Kidney (tissue), 14 donors: ENCODE measurements around the gene NDUFS6. TPM values are rescaled to one million over a fixed set of nuclear protein-coding genes. Genes with fewer than 3 reads are reported as not detected.
"Not testable (repeated sequence)": the region's sequence is repeated elsewhere in the genome, so short reads cannot be mapped to it uniquely, and the experiment has no call there.

Experiments
- DNase-seq, 5 donors: peaks; one replicate each; pipeline ENCODE4 v3.0.0-alpha.2; 2013 to 2020
- FAIRE-seq: peaks from 2 replicates; lab custom pipeline; 2012; peaks lifted over from hg19 to GRCh38; lab: Jason Lieb, UNC
- H3K27ac ChIP-seq, 2 donors: one replicate each; pipeline ENCODE4 v1.7.0; 2013; ENCODE audit warnings: low read depth in 2 of 2, low read length in 2 of 2, inconsistent platforms in 1 of 2
- H3K27me3 ChIP-seq: one replicate; pipeline ENCODE4 v1.7.1; 2013; ENCODE audit warnings: low read length, inconsistent platforms; ENCODE audit not compliant: control insufficient read depth, insufficient read depth
- H3K36me3 ChIP-seq, 3 donors: one replicate each; pipeline versions ENCODE4 v1.7.0 to v1.7.1; 2013; ENCODE audit warnings: low read length in 3 of 3, control low read depth in 1 of 3, inconsistent platforms in 1 of 3; ENCODE audit not compliant: insufficient read depth in 3 of 3, control insufficient read depth in 2 of 3
- H3K4me1 ChIP-seq, 3 donors: one replicate each; pipeline versions ENCODE4 v1.7.0 to v1.7.1; 2013; ENCODE audit warnings: low read length in 3 of 3, inconsistent platforms in 1 of 3, low read depth in 1 of 3; ENCODE audit not compliant: control insufficient read depth in 2 of 3, insufficient read depth in 2 of 3
- H3K4me3 ChIP-seq, 3 donors: one replicate each; pipeline versions ENCODE4 v1.7.0 to v1.8.1; 2013; ENCODE audit warnings: low read length in 3 of 3, control low read depth in 1 of 3, inconsistent platforms in 1 of 3
- H3K9ac ChIP-seq, 3 donors: one replicate each; pipeline versions ENCODE4 v1.7.0 to v1.7.1; 2013; ENCODE audit warnings: low read length in 3 of 3, control low read depth in 1 of 3, inconsistent platforms in 1 of 3
- H3K9me3 ChIP-seq, 3 donors: one replicate each; pipeline versions ENCODE4 v1.7.0 to v1.7.1; 2013; ENCODE audit warnings: low read length in 3 of 3, control low read depth in 1 of 3, inconsistent platforms in 1 of 3; ENCODE audit not compliant: control insufficient read depth in 2 of 3, insufficient read depth in 1 of 3
- intact Hi-C: fragments of 100-400 bp; cut with DNase I; formaldehyde crosslinking; loops from one replicate; pipeline ENCODE4 v1.11.1; 2022
- polyA plus RNA-seq: library from polyadenylated mRNA; stranded (reverse); fragments of 350-450 nt; fragmentation: Illumina TruSeq; extraction: RNeasy Lipid Tissue Mini Kit (QIAGEN cat#74804); gene quantifications from one replicate; pipeline ENCODE4 v1.2.3, GENCODE V29; 2014; ENCODE audit warnings: low read depth, low replicate concordance; ENCODE audit not compliant: insufficient read depth
- total RNA-seq: library from RNA; stranded (reverse); fragmentation: NEBNext Ultra II Directional; extraction: Animal tissue kit (Norgen Biotek cat#: 25700); gene quantifications from one replicate; pipeline ENCODE4 v1.2.1, GENCODE V29; 2021
- TF ChIP-seq, protein P1 (sequence below): IDR thresholded peaks from 3 replicates; pipeline ENCODE4 v1.5.1; 2012; ENCODE audit warnings: mild to moderate bottlenecking, moderate library complexity, borderline replicate concordance; ENCODE audit not compliant: insufficient read depth; ENCODE audit errors: extremely low read depth
- donor health status: control.
- donor health status: control.
- donor health status: control.
- donor health status: control.
- donor health status: control.
- donor health status: DM: yes; HTN: yes; CAD: no.
- donor health status: Normal renal cell carcinoma (clear cell type).

The NDUFS6 gene
- total and polyA plus RNA-seq, 2 donors from 2014 or later, result 31.1 to 164 TPM

DNA sequence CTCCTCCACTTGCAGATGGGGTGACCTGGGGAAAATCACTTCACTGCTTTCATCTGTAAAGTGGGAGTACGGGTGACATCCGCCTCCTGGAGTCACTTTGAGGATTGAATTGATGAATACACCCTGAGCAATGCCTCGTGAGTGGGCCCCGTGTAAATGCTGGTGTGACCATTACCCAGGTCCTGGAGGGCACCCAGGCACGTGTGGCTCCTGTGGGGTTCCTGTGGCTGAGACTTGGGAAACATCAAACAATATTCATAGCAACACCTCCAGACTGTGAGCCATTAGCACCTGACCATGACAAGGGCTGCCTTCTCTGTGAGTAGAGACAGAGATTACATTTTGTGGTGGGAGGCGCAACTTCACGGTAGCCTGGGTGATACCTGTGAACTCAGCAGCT, 13.0 kb upstream of the NDUFS6 start:
- Histone ChIP-seq H3K9ac (no peak overlapping the region), H3K4me1 (no peaks in the 10 kb centered on the region), H3K4me3 (no peak overlapping the region), H3K27ac (no peak overlapping the region), H3K9me3 (peaks cover 0 to 3% (median 0%) of the 10 kb centered on the region in 3 donors), H3K36me3 (no peaks in the 10 kb centered on the region), H3K27me3 (no peaks in the 10 kb centered on the region)
- intact Hi-C loops, result no loop called here
- FAIRE-seq (no peak), DNase-seq (peak in 1 of 5 donors; percentile 26)
- TF ChIP-seq, protein P1, sequence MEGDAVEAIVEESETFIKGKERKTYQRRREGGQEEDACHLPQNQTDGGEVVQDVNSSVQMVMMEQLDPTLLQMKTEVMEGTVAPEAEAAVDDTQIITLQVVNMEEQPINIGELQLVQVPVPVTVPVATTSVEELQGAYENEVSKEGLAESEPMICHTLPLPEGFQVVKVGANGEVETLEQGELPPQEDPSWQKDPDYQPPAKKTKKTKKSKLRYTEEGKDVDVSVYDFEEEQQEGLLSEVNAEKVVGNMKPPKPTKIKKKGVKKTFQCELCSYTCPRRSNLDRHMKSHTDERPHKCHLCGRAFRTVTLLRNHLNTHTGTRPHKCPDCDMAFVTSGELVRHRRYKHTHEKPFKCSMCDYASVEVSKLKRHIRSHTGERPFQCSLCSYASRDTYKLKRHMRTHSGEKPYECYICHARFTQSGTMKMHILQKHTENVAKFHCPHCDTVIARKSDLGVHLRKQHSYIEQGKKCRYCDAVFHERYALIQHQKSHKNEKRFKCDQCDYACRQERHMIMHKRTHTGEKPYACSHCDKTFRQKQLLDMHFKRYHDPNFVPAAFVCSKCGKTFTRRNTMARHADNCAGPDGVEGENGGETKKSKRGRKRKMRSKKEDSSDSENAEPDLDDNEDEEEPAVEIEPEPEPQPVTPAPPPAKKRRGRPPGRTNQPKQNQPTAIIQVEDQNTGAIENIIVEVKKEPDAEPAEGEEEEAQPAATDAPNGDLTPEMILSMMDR, result no peak

DNA sequence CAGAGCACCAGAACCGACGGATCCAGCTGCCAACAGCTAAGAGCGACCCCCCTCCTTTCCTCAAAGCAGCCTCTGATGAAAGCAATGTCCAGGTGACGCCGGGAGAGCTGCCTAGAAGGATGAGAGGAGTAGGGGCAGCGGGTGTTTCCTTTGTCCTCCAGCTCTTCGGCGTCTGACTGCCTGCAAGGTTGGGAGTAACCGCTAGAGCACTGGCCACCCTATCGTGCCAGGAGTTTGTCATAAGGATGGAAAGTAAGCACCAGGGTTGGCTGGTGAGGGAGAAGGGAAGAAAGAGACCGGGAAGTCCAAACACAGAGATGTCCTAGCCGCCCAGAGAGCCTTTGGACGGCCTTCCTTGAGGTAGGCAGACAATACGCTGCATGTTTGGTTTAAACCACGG, 12.4 kb upstream of the NDUFS6 start:
- TF ChIP-seq, protein P1, result no peak
- H3K27me3 ChIP-seq, result no peaks in the 10 kb centered on the region
- H3K36me3 ChIP-seq, result no peaks in the 10 kb centered on the region
- H3K9me3 ChIP-seq, result peaks cover 0 to 3% (median 0%) of the 10 kb centered on the region in 3 donors
- no peak overlapping the region for H3K9ac ChIP-seq
- no peaks in the 10 kb centered on the region for H3K4me1 ChIP-seq
- no peak overlapping the region for H3K27ac ChIP-seq
- DNase-seq (no peak), FAIRE-seq (no peak)
- H3K4me3 ChIP-seq, result no peak overlapping the region
- intact Hi-C loops, result no loop called here

DNA sequence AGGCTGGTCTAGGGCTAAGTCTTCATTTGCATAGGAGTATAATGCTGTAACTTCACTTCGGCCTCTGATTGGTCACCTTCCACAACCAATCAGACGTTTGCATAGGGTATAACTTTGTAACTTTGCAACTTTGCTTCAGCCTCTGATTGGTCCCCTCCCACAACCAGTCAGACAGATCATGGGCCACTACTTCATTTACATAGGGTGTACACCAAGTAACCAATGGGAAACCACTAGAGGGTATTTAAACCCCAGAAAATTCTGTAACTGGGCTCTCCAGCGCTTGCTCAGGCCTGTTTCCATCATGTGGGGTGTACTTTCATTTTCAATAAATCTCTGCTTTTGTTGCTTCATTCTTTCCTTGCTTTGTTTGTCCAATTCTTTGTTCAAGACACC, 11.8 kb upstream of the NDUFS6 start:
- intact Hi-C loops, H3K9ac ChIP-seq, H3K36me3 ChIP-seq, H3K4me3 ChIP-seq, H3K27ac ChIP-seq, FAIRE-seq, H3K4me1 ChIP-seq, DNase-seq, H3K27me3 ChIP-seq, H3K9me3 ChIP-seq: not testable (repeated sequence)

DNA sequence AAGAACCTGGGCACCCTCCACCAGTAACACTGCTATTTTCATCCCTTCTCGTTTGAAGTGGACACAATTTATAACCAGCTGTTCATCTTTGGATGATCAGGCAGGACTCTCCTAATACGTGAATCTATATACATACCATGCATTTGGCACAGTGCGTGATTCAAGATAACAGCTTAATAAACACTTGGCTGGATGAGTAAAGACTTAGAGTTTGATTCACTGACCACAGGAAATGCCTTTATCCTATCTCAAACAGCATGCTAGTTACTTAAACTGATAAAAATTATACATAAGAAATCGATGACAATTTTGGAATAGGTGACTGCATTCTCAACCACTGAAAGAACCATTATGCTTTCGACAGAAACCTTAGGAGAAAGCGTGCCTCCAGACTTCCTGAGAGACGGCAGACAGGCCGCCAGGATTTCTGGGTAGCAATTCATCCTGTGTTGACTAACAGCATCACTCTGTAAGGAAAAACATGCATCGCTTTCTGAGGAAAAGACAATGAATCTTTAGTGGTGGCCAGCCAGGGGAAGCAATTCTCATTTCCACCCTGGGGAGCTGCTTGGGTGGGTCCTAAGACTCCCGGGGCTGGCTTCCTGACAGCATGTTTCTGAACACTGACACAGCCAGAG, 11.3 kb upstream of the NDUFS6 start:
- Histone ChIP-seq H3K27me3 (no peaks in the 10 kb centered on the region), H3K4me1 (no peaks in the 10 kb centered on the region), H3K9ac (no peak overlapping the region), H3K36me3 (no peaks in the 10 kb centered on the region), H3K9me3 (peaks cover 0 to 3% (median 0%) of the 10 kb centered on the region in 3 donors), H3K4me3 (no peak overlapping the region), H3K27ac (no peak overlapping the region)
- TF ChIP-seq, protein P1, result no peak
- DNase-seq (peak in 1 of 5 donors; percentile 15), FAIRE-seq (no peak)
- intact Hi-C loops, result no loop called here
